ENCODE data around the gene CAPN13.

GRCh38 chr2:30684996-30685395 is 122.2 kb downstream of the CAPN13 start:
- no peak for TF ChIP-seq CTCF (IDR thresholded peaks at IDR 0.05; ENCODE audit: low read depth, low read length)
- no peak for TF ChIP-seq POLR2A (IDR thresholded peaks at IDR 0.05; ENCODE audit: extremely low read depth, insufficient read length)
- no peak for TF ChIP-seq MAX (IDR thresholded peaks at IDR 0.05; ENCODE audit: low read depth, low read length)
- TF ChIP-seq MYC (IDR thresholded peaks at IDR 0.05; ENCODE audit: low read depth, low read length): no peak
